T follicular helper cell (primary cell): Measurements from ENCODE around the gene SYNDIG1.

Experiments used
- DNase-seq: peaks from one replicate; pipeline ENCODE4 v3.0.0-alpha.2; 2020; ENCODE audit warnings: low read depth

SYNDIG1 gene

DNA sequence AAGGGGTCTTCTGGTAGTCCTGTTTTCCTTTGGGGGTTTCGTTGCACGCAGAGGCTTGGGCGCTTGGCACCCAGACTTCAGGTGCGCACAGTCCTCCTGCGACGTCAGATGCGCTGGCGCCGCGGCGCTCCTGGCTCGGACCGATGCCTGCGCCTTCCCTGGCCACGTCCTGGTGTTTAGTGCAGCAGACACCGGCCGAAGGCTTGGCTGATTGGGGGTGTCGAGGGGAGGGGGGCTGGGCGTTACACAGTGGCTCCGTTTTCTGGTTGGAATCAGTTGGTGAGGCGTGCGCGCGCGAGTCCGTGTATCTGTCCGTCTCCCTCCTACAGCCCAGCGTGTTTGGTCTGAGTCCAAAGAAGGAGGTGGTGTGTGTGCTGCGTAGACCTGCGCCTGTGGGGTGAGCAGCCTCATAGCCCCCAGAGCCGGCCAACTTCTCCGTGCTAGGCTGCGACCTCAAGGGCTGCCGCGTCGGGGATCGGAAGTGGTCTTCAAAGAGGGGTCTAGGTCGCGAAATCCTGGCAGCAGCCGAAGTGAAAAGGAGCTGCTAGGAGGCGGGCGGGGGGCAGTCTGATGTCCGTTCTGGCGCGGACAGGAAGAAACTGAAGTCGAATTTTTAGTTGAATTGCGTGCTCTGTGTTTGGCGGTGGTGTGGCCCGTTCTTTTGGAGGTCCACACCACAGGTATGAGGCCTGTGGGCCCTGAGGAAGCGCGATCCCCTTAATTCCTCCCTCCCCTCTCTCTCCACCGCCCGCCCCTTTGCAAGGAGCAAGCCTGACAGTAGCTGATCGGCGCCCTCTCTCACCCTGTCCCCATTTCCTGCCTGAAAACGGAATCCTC, 1.5 kb downstream of the SYNDIG1 start:
- no peak for DNase-seq

DNA sequence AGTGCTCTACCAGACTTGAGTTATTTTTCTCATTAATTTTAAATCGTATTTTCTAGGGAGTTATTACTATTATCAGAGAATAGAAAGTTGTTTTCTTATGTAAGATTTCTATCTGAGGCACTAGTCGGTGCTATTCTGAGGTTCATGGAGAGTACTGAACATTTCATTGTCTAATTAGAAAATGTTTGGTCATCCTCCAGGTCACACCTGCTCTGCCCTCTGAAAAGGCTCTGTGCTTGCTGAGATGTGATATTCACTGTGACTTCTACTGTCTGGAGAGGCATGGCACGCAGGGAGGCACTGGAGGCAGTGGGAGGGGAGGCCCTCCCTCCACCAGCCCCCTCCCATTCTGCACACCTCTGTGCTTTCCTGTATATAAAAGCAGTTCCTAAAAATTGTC, 3.0 kb downstream of the SYNDIG1 start:
- DNase-seq = no peak

DNA sequence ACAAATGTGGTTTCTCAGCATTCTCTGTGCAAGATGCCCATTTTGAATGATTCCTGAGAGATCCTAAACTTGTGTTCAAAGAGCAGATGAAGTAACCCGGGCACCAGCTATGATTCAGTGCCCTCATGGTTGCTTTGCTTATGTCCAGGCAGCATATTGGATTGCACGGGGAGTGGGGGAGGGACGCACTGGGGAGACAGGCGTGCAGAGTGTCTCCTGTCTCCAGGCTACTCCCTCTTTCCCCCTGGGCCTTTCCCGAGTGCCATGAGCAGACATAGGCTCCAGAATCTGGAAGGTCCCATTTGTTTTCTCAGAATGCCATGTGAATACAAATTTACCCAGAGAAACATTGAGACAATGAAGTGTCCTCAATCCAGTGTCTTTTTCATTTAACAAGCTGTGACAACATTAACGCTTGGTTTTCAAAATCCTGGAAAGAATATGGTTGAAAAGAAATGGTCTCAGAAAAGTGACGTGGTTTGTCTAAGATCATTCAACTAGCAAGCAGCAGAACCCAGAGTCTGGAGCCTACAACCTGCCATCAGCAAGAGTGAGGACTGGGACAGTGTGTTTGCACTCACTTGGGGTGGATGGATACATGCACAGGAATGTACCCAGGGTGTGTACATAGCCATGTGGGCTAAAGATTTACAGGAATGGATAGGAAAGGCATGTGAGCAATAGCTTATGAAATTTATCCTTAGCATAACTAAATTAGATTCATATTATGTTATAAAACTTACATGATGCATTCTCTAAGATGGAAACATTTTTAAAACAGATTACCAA, 4.2 kb downstream of the SYNDIG1 start:
- no peak for DNase-seq

DNA sequence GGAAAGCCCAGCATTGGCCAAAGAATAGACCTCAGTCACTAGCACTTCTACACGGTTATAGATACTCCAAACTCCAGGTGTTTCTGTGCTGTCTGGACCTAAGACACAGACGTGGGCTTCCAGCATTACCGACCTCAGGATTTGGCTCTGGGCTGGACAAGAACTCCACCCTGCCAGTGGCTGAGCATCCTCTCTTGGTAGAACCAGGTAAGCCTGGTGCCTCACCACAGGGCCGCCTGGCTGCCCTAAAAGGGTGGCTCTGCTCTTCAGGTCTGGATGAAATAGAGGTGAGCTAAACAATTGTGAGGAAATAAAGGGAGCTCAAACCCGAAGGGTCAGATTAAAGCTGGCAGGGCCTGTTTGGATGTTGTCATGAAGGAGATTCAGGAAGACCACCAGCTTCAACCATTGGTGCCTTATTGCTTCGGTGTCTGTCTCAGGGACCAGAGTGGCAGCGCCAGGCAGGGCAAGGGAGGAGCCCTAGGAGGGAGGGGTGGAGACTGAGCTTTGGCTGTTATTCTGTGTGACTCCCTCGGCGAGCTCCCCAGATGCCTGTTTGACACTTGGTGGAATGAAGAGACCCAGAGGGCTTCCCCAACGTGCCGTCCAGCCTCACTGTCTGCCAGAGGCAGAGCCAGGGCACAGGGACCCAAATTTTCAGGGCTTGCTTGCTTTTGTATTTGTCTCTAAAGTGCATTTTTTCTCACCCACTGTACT, 8.6 kb downstream of the SYNDIG1 start:
- no peak for DNase-seq

DNA sequence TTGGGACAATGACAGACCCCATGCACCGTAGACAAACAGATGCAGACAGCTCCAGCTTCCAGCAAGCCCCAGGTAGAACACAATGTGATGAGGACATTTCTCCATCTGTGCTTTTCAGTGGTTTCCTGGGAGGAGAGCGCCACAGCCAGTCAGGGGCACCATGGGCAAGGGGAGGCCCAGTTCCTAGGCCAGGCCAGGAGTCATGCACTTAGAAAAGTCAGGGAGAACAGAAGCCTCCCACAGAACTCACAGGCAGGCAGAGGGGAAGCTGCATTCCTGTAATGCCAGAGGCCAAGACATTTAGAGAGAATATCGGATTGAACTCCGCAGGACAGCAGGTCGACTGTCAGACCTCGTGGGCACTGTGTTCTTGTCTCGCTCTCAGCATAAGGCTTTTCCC, 9.2 kb downstream of the SYNDIG1 start:
- no peak for DNase-seq

DNA sequence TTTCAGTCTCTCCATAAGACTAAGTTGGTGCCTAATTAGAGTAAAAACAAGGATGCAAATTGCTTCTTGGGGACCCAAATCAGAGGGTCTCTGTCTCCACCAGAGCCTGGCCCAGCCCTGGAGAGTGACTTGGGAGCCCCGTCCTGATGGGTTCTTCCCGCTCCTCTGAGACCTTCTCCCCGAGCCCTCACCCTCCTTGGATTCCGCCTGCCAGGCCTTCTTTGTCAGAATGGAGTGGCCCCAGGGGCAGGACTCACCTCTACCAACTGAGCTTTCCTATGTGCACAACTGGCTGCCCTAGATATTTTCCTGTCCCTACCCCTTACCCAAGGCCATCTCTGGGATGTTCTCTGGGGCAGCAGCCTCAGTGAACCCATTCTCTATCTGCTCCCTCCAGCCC, 9.7 kb downstream of the SYNDIG1 start:
- DNase-seq = no peak

DNA sequence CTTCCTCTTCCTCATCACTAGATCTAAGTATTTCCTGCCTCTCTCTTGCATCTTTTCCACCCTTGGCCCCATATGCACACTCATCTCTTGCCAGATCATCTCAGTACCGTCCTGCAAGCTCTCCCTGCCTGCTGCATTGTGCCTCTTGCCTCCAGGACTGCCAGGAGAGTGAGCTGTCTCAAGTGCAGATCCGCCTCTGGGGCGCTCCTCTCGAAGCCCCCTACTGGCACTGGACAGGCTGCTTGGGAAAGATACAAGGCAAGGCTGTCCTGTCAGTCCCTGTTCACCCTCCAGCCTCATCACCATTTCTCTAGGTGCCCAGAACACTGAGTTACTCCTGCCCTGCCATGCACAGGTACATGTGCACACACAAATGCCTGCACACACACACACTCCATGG, 10.2 kb downstream of the SYNDIG1 start:
- DNase-seq = no peak

DNA sequence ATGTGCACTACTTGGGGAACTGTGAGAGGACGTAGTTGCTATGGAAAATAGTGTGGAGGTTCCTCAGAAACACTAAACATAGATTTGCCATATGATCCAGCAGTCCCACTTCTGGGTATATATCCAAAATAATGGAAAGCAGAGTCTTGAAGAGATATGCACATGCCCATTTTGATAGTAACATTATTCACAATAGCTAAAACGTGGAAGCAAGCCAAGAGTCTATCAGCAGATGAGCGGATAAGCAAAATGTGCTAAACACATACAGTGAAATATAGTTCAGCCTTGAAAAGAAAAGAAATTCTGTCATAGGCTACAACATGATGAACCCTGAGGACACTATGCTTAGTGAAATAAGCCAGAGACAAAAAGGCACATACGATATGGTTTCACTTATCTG, 11.1 kb downstream of the SYNDIG1 start:
- DNase-seq = no peak

DNA sequence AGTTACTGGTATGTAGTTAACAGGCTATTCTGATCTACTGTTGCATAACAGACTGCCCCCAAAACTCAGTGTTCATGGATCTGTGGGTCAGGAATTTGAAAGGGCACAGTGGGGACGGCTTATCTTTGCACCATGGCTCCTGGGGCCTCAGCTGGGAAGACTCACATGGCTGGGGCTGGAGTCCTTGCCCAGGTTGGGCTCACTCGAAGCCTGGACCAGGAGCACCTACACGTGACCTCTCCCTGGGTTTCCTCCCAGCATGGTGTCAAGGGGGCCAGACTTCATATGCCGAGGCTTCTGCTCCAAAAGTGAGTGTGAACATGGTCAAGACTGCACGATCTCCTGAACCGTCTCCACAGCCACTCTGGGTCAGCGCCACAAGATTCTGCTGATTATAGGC, 11.7 kb downstream of the SYNDIG1 start:
- DNase-seq = no peak

DNA sequence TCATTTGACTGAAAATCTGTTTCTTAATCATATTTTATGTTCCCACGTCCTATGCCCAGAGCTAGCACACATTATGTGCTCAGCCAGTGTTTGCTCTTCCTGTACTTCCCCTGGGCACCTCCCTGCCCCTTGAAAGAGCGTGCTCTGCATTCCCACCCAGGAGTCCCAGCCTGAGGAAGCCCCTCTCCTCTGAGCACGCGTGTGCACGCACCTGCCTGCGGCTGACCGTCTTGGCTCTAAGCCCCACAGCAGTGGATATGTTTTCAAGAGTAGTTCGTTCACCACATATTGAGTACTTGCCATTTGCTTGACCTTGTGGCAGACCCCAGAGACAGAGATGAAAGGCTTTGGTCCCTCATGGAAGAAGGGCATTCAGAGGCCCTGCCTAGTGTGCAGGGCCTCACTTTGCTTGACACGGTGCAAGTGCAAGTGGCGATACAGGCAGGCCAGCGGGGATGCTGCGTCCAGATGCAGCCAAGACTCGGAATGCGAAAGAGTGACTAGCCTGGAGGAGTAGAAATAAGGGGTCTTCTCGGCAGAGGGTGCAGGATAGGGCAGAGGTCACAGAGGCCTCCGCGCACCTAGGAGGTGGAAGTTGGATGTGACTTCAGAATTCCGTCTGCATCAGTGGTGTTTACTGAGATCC, 14.1 kb downstream of the SYNDIG1 start:
- no peak for DNase-seq

DNA sequence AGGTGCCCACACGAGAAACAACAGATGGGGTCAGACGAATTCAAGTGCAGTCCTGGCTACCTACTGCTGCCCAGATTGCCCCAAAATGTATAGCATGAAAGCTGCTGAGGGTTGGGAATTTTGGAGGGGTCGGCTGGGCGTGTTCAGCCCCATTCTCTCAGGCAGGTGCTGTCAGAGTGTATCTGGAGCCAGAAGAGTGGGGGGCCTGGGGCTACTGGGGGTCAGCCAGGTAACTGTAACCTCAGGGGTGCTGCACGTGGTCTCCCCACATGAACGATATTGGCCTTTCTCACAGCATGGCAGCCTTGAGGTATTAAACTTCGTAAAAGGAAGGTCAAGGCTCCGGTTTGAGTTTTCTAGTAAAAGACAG, 14.6 kb downstream of the SYNDIG1 start:
- no peak for DNase-seq

DNA sequence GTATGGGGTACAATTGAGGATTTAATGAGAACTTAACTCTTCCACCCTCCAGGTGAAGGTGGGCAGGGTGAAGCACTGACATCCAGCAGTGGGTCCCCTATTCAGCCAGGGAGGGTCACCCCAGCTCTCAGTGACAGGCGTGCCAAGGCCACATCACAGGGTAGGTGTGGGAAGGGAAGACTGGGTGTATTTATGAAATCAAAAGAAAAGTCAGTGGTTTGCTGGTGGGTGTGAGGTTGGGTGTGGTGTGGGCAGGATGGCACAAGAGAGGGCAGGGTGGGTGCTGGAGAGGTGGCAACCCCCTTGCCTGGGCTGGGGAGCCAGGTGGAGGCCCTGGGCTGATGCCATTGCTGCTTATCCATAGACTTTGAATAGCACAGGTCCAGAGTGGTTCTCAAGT, 16.6 kb downstream of the SYNDIG1 start:
- no peak for DNase-seq

DNA sequence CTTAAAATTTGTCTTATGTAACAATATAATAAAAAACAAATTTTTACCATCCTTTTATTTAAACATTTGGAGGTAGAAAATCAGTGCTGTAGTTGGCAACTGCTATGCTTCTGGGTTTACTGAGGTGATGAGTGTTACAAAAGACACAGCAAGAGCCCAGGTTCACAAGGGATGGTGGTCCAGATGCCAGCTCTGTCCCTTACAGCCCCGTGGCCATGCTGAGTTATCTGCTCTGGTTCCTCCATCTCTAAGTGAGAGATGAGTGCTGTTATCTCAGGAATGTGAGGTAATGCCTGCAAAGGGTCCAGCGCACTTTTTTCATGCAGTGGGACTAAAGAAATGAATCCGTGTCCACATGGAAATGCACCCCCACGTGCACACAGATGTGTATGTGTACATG, 17.8 kb downstream of the SYNDIG1 start:
- DNase-seq = no peak

DNA sequence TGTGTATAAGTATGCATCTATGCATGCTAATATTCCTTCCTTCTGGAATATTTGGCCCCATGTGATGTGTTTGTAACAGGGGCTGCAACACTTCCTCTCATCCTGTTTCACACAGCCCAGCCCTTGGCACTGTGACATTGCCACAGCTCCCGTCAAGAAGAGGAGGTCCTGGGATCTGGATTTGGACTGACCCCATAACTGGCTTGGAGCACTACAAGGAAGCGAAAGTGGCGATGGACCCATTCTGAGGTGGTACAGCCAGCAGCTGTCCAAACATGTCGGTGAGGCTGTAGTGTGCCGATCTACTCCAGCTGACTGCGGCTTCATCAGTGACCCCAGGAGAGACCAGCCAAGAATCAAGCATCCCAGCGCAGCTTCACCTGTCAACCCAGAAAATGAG, 18.2 kb downstream of the SYNDIG1 start:
- no peak for DNase-seq

DNA sequence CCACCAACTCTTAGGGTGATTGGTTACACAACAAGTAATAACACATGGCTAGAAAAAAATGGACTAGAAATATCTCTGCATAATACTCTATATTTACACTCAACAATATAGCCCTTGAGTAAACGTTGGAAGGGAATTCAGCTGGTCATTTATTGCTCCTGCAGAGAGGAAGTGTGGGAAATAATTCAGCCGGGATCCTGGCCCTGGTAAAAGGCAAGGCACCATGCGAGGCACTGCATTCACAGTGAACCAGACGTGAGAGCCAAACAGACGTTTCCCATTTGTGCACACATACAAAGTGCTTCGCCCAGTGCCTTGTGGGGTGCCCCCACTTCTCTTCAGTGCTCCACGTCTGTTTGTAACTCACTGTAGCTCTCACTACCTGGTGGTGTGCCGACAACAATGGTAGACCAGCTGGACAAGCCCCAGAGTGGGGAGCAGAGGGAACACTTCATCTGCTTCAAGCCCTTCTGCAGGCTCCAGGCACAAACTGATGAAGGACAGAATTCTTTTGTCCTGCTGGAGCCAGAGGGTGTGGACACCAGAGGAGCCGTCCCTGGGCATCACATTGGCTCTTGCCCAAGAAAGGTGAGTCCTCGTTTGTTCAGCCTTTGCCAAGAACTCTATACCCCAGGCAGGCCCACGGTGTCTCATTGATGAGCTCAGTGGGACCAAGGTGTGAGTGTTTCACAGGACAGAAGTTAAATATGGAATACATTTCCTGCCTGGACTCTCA, 18.8 kb downstream of the SYNDIG1 start:
- DNase-seq = no peak

DNA sequence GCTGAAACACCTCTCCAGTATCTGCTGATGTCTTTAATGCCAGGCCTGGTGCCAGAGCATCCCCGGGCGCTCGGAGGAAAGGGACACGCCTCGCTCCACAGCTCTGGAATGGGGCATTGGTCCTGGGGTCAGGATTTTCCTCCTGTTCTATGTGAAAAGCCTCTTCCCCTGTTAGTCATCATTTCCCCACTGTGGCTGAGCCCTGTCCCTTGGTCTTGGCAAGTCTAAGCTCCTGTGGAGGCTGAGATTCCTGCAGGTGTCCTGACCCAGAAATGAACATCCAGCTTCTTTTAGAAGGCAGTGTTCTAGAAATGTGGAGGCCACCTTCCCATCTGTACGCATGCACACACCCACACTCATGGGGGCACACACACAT, 19.4 kb downstream of the SYNDIG1 start:
- DNase-seq = no peak

DNA sequence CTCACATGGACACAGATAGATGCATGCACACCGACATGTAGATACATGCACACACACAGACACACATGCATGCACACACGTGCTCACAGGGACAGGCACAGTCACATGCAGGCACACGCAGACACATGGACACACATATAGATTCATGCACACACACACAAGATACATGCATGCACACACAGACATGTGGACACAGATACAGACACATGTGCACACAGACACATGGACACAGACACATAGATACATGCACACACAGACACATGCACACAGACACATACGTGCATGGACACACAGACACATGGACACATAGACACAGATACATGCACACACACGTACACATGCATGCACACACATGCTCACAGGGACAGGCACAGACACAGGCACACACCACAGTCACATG, 19.8 kb downstream of the SYNDIG1 start:
- DNase-seq = no peak

DNA sequence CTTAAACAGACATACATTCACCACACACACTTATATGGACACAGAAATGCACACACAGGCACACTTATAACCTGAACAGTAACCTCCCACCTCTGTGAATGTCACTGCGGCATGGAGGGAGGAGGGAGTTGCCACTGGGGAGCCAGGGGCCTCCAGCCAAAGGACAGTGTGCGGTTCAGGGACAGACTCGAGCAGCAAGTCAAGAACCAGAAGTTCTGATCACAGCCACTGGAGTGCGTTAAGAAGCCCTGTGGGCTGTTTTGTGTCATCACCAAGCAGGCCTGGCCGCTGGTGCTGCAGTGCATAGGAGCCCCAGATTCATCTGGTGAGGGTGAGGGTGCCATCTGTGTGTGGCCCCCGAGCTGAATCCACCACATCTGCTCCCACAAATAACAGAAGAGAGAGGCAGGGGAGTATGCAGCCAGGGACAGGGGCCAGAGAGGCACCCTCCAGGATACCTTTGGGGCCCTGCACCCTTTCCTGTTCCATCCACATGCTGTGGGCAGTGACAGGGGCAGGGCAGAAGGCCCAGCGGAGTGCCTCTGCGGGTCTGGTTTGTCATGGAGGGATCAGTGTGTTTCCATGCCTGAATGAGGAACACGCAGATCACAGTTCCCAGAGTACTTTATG, 20.3 kb downstream of the SYNDIG1 start:
- no peak for DNase-seq

DNA sequence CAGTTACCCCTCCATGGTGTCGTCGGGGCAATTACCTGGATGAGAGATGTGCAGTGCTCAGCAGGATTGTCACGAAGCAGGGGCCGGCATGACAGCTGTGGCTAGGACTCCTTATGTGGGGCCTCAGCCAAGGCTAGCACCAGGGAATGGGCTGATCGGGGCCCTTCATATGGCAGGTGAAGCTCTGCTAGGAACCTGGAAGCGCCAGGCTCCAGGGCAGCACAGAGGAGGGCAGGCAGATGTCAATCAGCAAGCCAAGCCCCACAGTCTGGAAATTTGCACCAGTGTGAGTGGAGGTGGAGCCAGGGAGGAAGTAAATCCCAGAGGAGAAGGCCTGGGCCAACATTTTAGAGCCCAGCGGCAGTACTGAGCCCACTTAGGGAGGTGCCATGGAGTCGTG, 21.2 kb downstream of the SYNDIG1 start:
- no peak for DNase-seq

DNA sequence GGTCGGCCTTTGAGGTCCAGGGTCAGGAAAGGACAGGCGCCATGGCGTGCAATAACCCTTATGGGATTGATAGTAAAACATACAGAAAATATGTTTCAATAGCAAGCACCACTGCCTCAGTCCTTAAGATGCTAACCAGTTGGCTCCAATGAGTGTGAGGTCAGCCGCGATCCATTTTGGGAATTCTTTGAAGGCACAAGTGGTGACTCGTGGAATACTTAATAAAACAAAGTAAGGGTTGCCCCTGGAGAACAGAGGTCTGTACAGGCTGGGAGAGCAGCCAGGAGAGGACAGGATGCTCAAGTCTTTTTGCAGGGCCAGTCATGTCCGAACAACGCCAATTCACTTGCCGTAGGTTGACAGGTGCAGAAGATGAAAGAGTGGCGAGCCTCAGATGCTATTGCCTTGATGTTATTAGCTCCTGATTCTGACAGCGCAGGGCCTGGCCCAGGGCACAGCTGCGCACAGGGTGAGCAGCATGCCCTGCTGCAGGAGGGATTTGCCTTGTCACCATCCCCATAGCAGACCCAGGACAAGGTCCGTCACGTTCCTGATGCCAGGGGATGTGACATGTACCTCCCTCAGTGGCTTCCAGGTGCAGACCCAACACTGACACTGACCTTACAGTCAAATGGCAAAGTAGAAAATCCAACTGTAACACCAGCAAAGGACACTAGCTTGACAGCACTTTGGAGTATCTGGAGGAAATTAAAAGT, 21.8 kb downstream of the SYNDIG1 start:
- DNase-seq = no peak
